Measurements from ENCODE around the gene F10.

The F10 gene

DNA sequence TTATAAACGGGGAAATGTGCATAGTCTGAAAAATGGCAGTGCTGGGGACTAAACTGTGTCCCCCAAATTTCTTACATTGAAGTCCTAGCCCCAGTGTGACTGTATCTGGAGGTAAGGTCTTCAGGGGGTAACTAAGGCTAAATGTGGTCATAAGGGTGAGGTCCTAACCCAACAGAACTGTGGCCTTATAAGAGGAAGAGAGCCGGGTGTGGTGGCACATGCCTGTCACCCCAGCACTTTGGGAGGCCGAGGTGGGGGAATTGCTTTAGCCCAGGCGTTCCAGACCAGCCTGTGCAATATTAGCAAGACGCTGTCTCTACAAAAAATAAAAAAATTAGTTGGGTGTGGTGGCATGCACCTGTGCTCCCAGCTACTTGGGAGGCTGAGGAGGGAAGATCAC is 53.7 kb downstream of the F10 start:
- FAIRE-seq: no peak

DNA sequence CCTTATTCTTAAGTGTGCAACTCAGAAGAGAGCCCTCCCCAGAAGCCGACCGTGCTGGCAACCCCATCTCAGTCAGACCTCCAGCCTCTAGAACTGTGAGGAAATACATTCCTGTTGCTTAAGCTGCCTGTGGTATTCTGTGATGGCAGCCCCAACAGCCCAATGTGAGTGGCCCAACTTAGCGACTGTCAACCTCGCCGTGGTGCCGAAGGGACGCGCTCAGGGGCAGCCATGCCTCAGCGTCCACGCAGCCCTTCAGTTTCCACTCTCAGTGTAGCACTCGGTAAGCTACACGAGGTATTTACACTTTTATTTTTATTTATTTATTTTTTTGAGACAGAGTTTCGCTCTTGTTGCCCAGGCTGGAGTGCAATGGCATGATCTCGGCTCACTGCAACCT is 54.2 kb downstream of the F10 start:
- FAIRE-seq: no peak

DNA sequence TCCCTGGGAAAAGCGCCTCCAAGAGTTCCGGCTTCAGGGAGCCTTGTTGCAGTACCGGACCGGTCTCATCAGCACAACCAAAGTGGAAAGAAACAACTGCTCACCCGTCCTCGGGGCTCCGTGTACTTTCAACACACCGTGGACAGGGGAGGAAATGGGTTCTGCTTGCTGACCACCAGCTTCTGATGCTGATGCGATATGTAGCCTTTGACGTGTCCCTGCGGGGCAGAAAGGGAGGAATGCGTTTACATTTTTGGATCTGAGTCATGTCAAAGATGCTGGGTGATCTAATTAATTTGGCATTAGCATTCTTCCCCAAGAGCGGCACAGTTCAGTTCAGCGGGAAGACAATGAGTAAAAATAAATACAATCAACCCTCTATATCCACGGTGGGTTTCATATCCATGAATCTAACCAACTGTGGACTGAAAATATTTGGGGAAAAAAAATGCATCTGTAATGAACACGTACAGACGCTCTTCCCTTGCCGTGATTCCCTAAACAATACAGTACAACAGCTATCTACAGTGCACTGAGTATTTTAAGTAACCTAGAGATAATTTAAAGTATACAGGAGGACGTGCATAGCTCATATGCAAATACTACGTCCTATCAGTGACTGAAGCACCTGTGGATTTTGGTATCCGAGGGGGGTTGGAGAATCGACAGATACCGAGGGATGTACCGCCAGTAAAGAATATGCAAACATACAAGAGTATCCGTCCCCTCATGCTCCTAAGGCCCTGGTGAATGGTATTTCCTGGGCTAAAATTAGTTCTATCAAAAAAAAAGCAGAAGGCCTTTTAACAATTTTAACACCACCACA is 55.7 kb downstream of the F10 start:
- no peak for FAIRE-seq

DNA sequence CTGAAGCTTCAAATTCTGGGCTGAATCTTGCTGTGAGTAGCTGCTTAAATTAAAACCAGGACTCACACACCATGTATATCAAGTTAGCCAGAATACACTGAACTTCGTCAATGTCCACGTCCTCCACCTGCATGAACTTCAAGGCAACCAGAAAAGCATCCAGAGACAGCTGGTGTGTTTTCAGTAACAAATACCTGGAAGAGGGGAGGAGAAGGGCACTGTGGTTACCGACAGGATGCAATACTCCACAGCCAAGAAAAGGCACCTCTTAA is 56.2 kb downstream of the F10 start:
- FAIRE-seq: no peak

DNA sequence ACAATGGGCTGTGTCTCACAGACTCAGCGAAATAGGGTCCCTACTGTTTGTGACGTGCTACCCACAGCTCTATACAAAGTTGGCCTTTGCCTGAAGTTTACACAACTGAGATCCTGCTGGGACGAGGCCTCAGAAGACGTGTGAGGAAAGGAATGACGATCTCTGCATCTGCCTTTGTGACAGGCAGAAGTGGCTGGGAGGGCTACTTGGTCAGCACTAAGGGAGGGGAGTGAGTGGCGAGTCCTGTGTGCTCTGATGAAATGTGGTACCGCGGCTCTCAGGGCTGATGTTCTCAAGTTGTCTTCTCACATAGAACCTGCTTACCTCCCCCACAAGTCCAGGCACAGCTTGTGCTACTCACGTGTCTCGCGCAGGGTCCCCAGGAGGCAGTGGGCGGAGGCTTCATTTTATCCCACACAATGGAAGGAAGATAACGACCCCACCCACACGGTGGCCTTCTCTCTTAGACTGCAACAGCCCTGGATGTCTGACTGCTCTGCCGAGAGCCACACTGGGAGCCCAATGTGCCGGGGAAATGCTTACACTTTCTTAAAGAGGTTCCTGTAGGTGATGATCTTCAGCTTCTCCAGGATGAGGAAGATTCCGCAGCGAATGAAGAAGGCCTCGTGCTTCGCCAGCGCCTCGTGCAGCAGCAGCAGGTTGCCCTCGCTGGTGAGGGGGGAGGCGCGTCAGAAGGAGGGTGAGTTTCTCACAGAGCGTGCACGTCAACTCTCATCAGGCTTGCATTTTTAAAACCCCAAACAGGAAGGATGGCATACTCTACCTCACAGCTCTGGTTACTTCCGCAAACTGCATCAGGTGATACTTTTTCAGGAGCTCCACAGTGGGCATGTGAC is 57.0 kb downstream of the F10 start:
- FAIRE-seq: no peak

DNA sequence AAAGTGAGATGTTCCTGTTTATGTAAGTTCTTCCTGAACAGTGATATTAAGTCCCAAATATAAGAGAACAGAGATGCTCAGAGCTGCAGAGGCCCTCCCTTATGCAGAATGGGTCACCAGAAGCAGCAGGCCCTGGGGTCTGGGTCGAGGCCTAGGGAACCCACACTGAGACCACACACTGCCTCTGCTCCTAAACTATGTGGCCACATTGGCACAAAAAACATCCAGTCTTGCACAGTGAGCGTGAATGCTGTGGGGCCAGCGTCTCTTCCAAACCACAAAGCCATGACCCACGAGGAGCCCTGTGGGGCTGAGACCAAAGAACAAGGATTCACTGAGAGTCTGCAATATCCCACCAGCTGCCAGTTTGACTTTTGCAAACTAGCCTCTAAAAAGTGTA is 59.4 kb downstream of the F10 start:
- no peak for FAIRE-seq

DNA sequence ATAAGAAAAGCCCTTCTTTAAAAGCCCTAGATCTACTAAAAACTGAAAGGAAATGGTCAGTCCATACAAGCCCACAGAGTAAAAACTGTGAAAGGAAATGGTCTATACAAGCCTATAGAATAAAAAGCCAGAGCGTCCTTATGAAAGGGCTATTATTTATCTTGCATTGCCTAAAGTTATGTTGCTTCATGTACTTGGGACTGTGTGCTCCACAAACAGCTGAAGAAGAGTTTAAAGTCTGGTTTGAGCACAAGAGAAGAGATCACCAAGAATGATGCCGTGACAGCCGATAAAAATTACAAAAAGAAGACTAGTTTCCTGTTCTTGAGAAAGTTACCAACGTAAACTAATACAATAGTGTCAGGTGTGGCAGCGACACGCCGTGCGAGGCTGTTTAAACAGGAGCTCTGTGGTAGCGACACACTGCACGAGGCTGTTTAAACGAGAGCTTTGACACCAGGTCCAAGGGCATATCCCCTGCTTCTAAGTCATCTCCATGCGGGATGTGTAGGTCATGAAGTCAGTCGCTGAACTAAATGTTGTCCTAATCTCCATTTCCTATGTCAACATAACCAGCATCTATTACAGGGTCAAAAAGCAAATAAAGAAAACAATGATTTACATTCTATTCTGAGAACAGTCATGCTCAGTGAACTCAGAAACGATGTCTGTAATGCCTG is 61.0 kb downstream of the F10 start:
- no peak for FAIRE-seq

DNA sequence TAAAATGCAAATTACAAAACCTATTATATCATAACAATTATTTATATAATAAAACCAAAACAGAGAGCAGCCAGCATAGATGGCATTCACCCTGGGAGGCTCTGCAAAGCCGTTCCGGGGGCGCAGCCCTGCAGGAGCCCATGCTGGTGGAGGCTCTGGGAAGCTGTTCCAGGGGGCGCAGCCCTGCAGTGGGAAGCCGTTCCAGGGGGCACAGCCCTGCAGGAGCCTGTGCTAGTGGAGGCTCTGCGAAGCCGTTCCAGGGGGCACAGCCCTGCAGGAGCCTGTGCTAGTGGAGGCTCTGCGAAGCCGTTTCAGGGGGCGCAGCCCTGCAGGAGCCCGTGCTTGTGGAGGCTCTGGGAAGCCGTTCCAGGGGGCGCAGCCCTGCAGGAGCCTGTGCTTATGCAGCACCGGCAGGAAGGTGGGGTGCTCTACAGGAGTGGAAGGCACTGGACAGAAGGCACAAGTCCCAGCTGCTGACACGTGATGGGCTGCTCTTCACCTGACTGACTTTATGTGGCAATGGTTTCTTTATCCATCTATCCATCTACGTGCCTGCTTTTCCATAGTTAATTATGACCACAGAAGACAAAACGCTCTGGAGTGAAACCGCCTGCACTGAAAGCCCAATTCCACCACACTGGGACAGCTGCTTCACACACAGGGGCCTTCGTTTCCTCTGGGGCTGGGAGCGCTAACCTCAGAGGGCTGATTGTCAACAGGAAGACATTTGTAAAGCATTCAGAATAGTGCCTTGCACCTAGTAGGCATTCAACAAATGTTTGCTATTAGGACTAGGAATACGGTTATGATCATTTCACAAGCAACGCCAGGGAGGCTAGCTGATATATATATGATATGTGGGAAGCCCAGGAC is 62.2 kb downstream of the F10 start:
- no peak for FAIRE-seq

DNA sequence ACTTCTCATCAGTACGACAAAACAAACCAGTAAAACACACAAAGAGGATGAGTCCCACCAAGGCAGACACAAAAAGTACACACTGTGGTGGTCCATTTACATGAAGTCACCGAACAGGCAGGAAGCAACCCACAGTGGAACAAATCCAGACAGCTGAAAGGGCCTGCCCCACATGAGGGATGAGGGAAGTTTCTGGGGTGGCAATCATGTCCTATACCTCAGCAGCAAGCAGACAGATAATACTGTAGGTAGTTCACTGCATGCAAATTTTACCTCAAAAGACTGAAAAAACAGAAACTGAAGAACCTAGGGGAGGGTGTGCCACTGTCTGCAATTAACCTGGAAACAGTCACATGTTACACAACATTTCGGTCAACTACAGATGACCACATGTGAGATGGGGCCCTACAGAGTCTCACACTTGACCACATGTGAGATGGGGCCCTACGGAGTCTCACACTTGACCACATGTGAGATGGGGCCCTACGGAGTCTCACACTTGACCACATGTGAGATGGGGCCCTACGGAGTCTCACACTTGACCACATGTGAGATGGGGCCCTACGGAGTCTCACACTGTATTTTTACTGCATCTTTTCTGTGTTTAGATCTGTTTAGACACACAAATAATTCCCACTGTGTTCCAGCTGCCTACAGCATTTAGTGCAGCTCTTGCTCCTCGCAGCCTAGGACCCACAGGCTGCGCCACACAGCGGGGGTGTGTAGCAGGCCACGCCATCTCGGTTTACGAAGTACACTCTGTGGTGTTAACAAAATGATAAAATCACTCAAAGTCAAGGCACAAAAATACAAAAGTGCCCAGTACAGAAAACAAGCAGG is 63.7 kb downstream of the F10 start:
- no peak for FAIRE-seq

DNA sequence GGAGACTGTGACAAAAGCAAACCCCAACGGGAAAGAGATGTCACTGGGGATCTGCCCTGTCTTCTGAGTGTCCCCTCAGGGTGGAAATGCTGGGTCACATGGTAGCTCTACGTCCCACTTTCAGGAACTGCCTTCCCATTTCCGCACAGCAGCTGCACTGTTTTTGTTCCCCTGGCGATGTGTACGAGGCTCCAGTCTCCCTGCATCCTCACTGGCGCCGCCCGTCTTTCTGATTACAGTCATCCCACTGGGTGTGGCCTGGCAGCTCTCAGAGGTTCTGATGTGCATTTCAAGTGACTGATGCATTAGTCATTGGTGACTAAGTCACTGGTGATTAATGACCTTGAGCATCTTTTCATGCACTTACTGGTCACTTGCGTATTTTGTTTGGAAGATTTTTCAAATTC is 64.7 kb downstream of the F10 start:
- no peak for FAIRE-seq

DNA sequence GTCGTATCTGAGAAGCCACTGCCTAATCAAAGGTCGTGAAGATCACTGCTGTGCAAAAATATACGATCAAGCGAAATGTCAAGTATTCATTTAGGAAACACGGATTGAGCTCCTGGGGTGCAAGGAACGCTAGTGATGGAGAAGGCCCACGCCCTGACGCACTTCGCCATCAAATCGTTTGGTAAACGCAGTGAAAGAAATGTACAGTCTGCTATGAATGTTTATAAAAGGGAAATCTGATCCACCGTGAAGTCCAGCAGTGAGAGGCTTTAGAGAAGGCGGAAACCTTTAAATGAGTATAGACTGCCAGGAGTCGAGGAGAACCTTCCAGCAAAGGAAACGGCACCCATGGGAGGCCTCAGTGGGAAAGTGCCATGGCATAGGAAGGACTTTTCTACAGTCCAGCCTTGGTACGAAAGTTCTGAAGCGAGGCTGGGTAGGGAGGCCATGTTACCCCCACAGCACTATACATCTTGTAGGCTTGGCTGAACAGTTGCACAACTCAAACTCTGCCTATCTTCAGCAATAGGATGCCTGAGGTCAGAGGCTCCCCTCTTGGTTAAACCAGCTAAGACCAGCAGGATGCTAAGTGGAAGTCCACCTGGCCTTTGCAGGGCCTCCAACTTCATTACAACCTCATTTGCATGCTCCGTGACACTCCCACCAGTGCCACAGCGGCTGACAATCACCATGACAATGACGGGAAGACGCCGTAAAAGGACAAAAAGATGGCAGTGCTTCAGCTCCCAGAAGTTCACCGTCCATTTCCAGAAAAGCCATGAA is 65.5 kb downstream of the F10 start:
- no peak for FAIRE-seq

DNA sequence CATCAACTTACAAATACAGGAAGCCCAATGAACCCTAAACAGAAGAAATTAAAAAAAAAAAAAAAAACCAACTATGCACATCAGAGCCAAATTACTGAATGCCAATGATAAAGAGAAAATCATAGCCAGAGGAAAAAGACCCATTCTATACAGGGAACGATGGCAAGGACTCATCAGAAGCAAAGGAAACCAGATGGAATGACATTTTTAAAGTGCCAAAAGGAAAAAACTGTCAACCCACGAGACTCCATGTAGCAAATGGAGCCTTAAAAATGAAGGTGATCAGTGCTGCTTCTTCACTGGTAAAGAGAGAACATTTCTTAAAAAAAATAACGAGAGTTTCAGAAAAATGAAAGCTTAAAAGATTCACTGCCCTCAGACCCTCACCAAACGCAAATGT is 67.6 kb downstream of the F10 start:
- FAIRE-seq: no peak

DNA sequence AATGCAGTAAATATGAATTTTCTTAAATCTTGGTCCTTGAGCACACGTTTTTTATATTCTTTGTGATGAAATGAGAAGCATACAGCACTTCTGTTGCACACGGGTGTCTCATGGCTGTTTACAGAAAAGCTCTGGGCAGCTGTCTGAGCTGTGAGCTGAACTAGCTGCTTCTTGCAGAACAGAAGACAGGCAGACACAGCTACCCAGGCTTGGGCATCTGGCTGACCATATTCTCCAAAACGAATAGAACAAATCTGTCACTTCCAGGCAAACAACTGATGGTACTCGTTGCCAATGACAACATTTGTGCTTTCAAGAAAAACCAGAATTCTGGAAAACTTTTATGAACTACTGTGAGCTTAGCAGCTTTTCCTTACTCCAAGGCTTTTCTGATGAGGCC is 69.7 kb downstream of the F10 start:
- FAIRE-seq: no peak

DNA sequence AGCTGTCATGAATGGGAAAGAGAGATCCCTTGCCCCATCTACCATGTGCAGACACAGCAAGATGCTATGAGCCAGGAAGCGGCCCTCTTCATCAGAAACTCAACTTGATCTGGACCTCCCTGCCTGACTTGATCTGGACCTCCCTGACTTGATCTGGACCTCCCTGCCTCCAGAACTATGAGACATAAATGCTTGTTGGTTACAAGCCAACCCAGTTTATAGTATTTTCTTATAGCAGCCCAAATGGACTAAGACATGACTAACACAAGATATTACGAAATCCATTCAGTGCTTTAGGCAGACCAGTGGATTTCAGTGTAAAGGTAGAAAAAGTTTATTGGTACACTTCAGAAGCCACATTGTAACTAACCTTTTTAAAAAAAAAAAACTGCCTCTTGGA is 70.3 kb downstream of the F10 start:
- no peak for FAIRE-seq

DNA sequence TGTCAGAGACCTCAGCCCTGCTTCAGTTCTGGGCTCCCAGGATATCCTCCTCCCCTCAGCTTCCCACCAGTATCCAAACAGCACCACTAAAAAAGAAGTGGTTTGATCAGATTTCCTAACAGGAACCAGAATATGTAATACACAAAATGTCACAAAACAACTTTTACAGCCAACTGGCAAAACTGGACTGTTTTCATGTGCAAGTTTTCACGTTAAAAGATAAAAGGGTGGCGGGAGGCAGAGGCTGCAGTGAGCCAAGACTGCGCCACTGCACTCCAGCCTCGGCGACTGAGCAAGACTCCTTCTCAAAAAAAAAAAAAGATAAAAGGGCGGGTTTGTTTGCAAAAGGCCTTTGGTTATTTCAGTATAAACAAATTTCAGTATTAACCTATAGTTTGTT is 72.8 kb downstream of the F10 start:
- no peak for FAIRE-seq

DNA sequence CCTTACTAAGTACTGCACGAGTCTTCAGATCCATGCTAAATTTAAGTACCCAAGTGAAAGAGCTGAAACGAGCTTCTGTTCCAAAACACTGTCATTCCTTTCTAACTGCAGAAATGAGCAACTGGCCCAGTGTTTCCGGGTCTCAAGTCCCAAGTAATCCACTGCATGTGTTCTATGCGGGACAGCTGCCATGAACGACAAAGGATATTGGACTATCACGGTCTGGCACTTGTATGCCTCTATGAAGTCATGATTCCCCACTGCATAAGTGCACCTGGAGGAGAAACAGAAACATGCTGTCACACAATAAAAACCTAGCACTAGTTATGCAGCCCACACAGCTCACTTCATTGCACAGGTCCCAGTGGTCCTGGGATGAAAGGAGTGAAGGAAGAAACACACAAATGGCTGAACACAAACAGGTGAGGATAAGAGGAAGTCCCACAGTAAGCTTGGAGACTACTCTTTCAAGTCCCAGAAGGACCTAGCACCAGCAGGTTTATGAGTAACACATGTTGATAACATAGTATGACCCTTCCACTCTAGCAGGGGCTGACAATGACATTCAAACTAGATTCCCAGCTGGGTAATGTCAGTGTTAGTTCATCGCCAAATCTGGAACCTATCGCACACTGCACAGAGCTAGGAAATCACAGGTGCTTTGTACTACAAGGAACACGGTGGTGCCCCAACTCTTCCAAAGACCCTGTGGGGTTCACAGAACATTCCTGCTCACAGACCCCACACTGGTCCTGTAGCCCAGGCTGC is 74.6 kb downstream of the F10 start:
- FAIRE-seq: no peak
